Ovary (tissue), 3 donors: ENCODE data around the gene SFTPB.

ENCODE experiments used
- CTCF ChIP-seq, 3 donors: fragments of 450-650 bp in 2 of 3; fragments of 200-600 bp in 1 of 3; IDR thresholded peaks; one replicate each; pipeline versions ENCODE4 v1.5.1 to v1.8.0; 2016 to 2022; ENCODE audit warnings: antibody characterized with exemption in 3 of 3, mild to moderate bottlenecking in 1 of 3
- POLR2A ChIP-seq: fragments of 450-650 bp; IDR thresholded peaks from one replicate; pipeline ENCODE4 v1.6.1; 2017; ENCODE audit warnings: antibody characterized with exemption, mild to moderate bottlenecking, moderate library complexity
- donor health status: DM: no; HTN: no; CAD: no.

- TF ChIP-seq POLR2A (no peak), CTCF (IDR thresholded peaks at IDR 0.05) (no peak)
These were observed 44.0 kb downstream of the SFTPB start for GRCh38 chr2:85623991-85624390.
